ENCODE measurements around the gene C4A. TPM values are rescaled to one million over a fixed set of nuclear protein-coding genes. Genes with fewer than 3 reads are reported as not detected.

C4A gene
- total and polyA plus RNA-seq, 2 of the 4 experiments (the other 2 are of a cell fraction), result 0.90 to 3.8 TPM

GRCh38 chr6:31979238-31979898, 2.5 kb upstream of the C4A start:
- Histone ChIP-seq H2BK5ac (ENCODE audit: low read depth, low read length, poor library complexity, severe bottlenecking) (no peak overlapping the region), H4K8ac (ENCODE audit: low read depth in 2 of 2, low read length in 2 of 2) (no peak overlapping the region), H3K18ac (ENCODE audit: low read depth, low read length) (no peak overlapping the region), H3K14ac (replicated peaks; ENCODE audit: low read depth, low read length) (no peak overlapping the region), H4K5ac (ENCODE audit: low read depth, low read length) (no peak overlapping the region), H4K91ac (ENCODE audit: insufficient read depth, low read depth, low read length) (no peak overlapping the region), H3K9me1 (ENCODE audit: insufficient read depth, low read length) (no peaks in the 10 kb centered on the region), H3K4me3 (ENCODE audit: insufficient read depth, low read depth, low read length) (no peak overlapping the region), H3K79me1 (ENCODE audit: low read depth in 1 of 2, low read length in 2 of 2) (peaks cover 5 to 15% of the 10 kb centered on the region in 2 experiments; a peak in 3 of 4 replicates), H2BK20ac (ENCODE audit: low read depth, low read length) (no peak overlapping the region), H4K20me1 (ENCODE audit: insufficient read depth, low read length) (no peaks in the 10 kb centered on the region; the same call in 1 of the 2 replicates), H3K36me3 (ENCODE audit: control insufficient read depth, insufficient read depth, low read length) (peaks cover 10% of the 10 kb centered on the region; the same call in 1 of the 2 replicates), H3K4me2 (ENCODE audit: low read depth, low read length) (no peak overlapping the region), H3K9ac (ENCODE audit: low read depth, low read length) (no peak overlapping the region), H2AK5ac (ENCODE audit: low read depth, low read length) (no peak overlapping the region), H3K23ac (ENCODE audit: low read depth, low read length) (no peak overlapping the region), H2AFZ (replicated peaks; ENCODE audit: low read length, poor library complexity) (no peak overlapping the region), H2AK9ac (replicated peaks; ENCODE audit: low read depth, low read length, poor library complexity) (no peak overlapping the region), H3K56ac (ENCODE audit: extremely low read depth, insufficient read depth, low read length) (no peak overlapping the region), H3K9me3 (ENCODE audit: control insufficient read depth, insufficient read depth, low read length) (no peaks in the 10 kb centered on the region), H3K27ac (ENCODE audit: insufficient read depth, low read length) (no peak overlapping the region), H2BK120ac (ENCODE audit: low read depth, low read length) (no peak overlapping the region), H3K27me3 (ENCODE audit: control insufficient read depth, insufficient read depth, low read length) (no peaks in the 10 kb centered on the region), H3K4me1 (ENCODE audit: control insufficient read depth, insufficient read depth, low read length) (no peaks in the 10 kb centered on the region), H3K4ac (ENCODE audit: low read depth, low read length) (no peak overlapping the region), H2BK15ac (ENCODE audit: low read depth, low read length) (no peak overlapping the region)
- DNase-seq (no peak), ATAC-seq (ENCODE audit: low read depth) (no peak)
- no peak for TF ChIP-seq RFX5 (IDR thresholded peaks at IDR 0.05; ENCODE audit: low read depth, low read length)
- TF ChIP-seq CTCF (conservative IDR thresholded peaks at IDR 0.05; ENCODE audit: low read depth, low read length), result no peak
- no peak for TF ChIP-seq CHD1 (IDR thresholded peaks at IDR 0.05; ENCODE audit: low read depth, low read length)
- no peak for TF ChIP-seq RAD21 (IDR thresholded peaks at IDR 0.05; ENCODE audit: low read length)
- no peak for TF ChIP-seq POLR2A (IDR thresholded peaks at IDR 0.05; ENCODE audit: low read depth, low read length)
- TF ChIP-seq NFE2L2 (IDR thresholded peaks at IDR 0.05; ENCODE audit: low read depth, low read length), result no peak
- TF ChIP-seq SMC3 (IDR thresholded peaks at IDR 0.05; ENCODE audit: low read depth, low read length), result no peak
- no peak for TF ChIP-seq RCOR1 (IDR thresholded peaks at IDR 0.05; ENCODE audit: insufficient replicate concordance, low read length)
- BruUV-seq (replicated peaks), result no TSS peak
- CTCF ChIA-PET, result no interaction called here
- WGBS, 2 experiments (ENCODE audit: extremely low coverage in 2 of 2, insufficient read length in 1 of 2), result 92% methylated on average over 3 of the region's 3 CpGs; no CpG with 5 or more reads in 1 of the 2 experiments
- POLR2A ChIA-PET (ENCODE audit: unreplicated experiment), result no interaction called here
- intact Hi-C loops (cut with micrococcal nuclease) (no loop called here), in situ Hi-C loops (cut with MboI; ENCODE audit: low sequenced_read_pairs) (loop anchor here (10.0 kb wide), 2 partner anchors 135 to 195 kb away; partner anchors contain the start of genes AGPAT1 and RNF5), dilution Hi-C loops (cut with HindIII; ENCODE audit: low sequenced_read_pairs, unreplicated experiment) (no loop called here)
